Esophagus muscularis mucosa (tissue), 4 donors: ENCODE measurements around the gene VTI1A. TPM values are rescaled to one million over a fixed set of nuclear protein-coding genes. Genes with fewer than 3 reads are reported as not detected.

Experiments
- DNase-seq: peaks from one replicate; pipeline ENCODE4 v3.0.0-alpha.2; 2017; ENCODE audit errors: extremely low spot score
- H3K27ac ChIP-seq, 4 donors: fragments of 200-600 bp; sonication (generic); replicated peaks in 1 of 4; 1 replicate in 3 of 4; 2 replicates in 1 of 4; pipeline ENCODE4 v1.5.1; 2016 to 2019; ENCODE audit warnings: mild to moderate bottlenecking in 1 of 4
- H3K27me3 ChIP-seq, 4 donors: fragments of 200-600 bp; sonication (generic); one replicate each; pipeline versions ENCODE4 v1.5.1 to v1.6.0; 2016 to 2019
- H3K36me3 ChIP-seq, 4 donors: fragments of 200-600 bp; sonication (generic); one replicate each; pipeline ENCODE4 v1.5.1; 2016 to 2019
- H3K4me1 ChIP-seq, 4 donors: fragments of 200-600 bp; sonication (generic); one replicate each; pipeline ENCODE4 v1.5.1; 2016 to 2019
- H3K4me3 ChIP-seq, 4 donors: fragments of 200-600 bp; sonication (generic); 1 replicate in 2 of 4; 2 replicates in 2 of 4; pipeline ENCODE4 v1.5.1; 2016 to 2019; ENCODE audit warnings: mild to moderate bottlenecking in 4 of 4, moderate library complexity in 1 of 4
- H3K9me3 ChIP-seq, 4 donors: fragments of 200-600 bp; sonication (generic); 1 replicate in 3 of 4; 2 replicates in 1 of 4; pipeline ENCODE4 v1.5.1; 2016 to 2019
- CTCF ChIP-seq, 3 experiments: fragments of 200-600 bp in 2 of 3; fragments of 450-650 bp in 1 of 3; sonication (generic) in 2 of 3; IDR thresholded peaks; one replicate each; pipeline ENCODE4 v1.5.1; 2017 to 2019; ENCODE audit warnings: antibody characterized with exemption in 3 of 3, mild to moderate bottlenecking in 2 of 3, moderate library complexity in 1 of 3
- EP300 ChIP-seq: sonication (generic); formaldehyde crosslinking; IDR thresholded peaks from one replicate; pipeline ENCODE4 v1.6.1; 2017; ENCODE audit warnings: antibody characterized with exemption
- POLR2A ChIP-seq: fragments of 450-650 bp; IDR thresholded peaks from one replicate; pipeline ENCODE4 v1.6.1; 2017; ENCODE audit warnings: antibody characterized with exemption, moderate library complexity, mild to moderate bottlenecking, low read depth
- POLR2AphosphoS5 ChIP-seq, 2 donors: sonication (generic); formaldehyde crosslinking; IDR thresholded peaks; one replicate each; pipeline ENCODE4 v1.6.1; 2017; ENCODE audit warnings: antibody characterized with exemption in 2 of 2
- WGBS: methylation state at CpG from one replicate; pipeline ENCODE4 v1.1.5; 2018; 5-methylcytosine and 5-hydroxymethylcytosine counted together
- intact Hi-C: fragments of 100-400 bp; cut with DNase I; formaldehyde crosslinking; loops from one replicate; pipeline ENCODE4 v1.15.1; 2023
- total RNA-seq, 4 donors: library from RNA; depleted of rRNA; stranded (reverse); fragments of >200 nt; gene quantifications; one replicate each; pipeline versions ENCODE4 v1.1.0 to v1.2.1, GENCODE V29; 2016

The VTI1A gene
- total RNA-seq, 4 donors from 2014 or later: 27.6 to 42.7 (median 33.8) TPM

GRCh38 chr10:112524641-112525040 is 77.6 kb downstream of the VTI1A start:
- DNase-seq: no peak
- Histone ChIP-seq H3K36me3 (no peaks in the 10 kb centered on the region), H3K4me1 (no peaks in the 10 kb centered on the region), H3K27me3 (no peaks in the 10 kb centered on the region), H3K27ac (no peak overlapping the region), H3K4me3 (no peak overlapping the region), H3K9me3 (no peaks in the 10 kb centered on the region)
- TF ChIP-seq POLR2A (no peak), EP300 (no peak), POLR2AphosphoS5 (IDR thresholded peaks at IDR 0.05) (no peak), CTCF (IDR thresholded peaks at IDR 0.05) (no peak)
- intact Hi-C loops: no loop called here

DNA sequence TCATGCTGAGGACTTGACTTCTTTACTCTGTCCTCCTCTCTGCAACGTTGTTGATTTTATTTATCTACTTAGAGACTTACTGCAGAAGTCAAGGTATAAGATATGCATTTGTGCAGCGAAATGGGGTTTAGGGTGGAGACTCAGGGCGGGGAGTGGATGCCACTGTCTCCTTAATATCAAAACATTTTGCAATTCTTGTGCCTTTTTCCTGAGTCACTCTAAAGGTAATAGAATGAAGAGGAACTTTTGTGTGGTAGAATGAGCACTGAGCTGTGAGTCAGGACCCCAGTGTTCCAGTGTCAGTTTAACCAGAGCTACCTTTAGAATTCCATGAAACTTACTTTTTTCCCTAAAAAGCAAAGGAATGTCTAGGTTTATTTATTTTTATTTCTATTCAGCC is 78.2 kb downstream of the VTI1A start:
- Histone ChIP-seq H3K27ac (no peak overlapping the region), H3K4me1 (no peaks in the 10 kb centered on the region), H3K36me3 (no peaks in the 10 kb centered on the region), H3K9me3 (no peaks in the 10 kb centered on the region), H3K27me3 (no peaks in the 10 kb centered on the region), H3K4me3 (no peak overlapping the region)
- no peak for DNase-seq
- TF ChIP-seq POLR2A: no peak
- TF ChIP-seq EP300: no peak
- TF ChIP-seq POLR2AphosphoS5 (IDR thresholded peaks at IDR 0.05): no peak
- TF ChIP-seq CTCF (IDR thresholded peaks at IDR 0.05): no peak
- WGBS: 82% methylated on average over 3 of the region's 3 CpGs
- intact Hi-C loops: no loop called here

GRCh38 chr10:112526139-112526538 is 79.1 kb downstream of the VTI1A start:
- DNase-seq: no peak
- no peak overlapping the region for H3K27ac ChIP-seq
- H3K4me3 ChIP-seq: no peak overlapping the region
- no peaks in the 10 kb centered on the region for H3K4me1 ChIP-seq
- no peak for TF ChIP-seq EP300
- no peak for TF ChIP-seq CTCF (IDR thresholded peaks at IDR 0.05)
- no peak for TF ChIP-seq POLR2A
- TF ChIP-seq POLR2AphosphoS5 (IDR thresholded peaks at IDR 0.05): no peak
- H3K27me3 ChIP-seq: no peaks in the 10 kb centered on the region
- H3K9me3 ChIP-seq: no peaks in the 10 kb centered on the region
- 78% methylated on average over 3 of the region's 3 CpGs for WGBS
- no peaks in the 10 kb centered on the region for H3K36me3 ChIP-seq
- intact Hi-C loops: no loop called here

DNA sequence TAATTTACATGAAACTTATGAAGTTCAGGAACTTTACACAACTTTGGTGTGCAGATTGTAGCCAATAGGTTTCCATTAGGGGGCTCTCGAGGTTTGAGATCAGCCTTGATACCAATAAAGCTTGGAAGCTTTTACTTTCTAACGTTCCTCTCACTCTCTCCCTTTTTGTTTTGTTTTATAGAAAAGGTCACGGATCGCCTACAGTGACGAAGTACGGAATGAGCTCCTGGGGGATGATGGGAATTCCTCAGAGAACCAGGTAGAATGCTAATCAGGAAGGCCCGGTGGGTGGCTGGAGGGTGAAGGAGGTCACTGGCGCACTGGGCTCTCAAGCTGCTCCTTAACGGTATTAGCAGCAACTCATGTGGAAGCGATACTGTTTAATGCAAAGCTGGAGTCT is 79.9 kb downstream of the VTI1A start:
- Histone ChIP-seq H3K4me3 (no peak overlapping the region), H3K4me1 (no peaks in the 10 kb centered on the region), H3K36me3 (no peaks in the 10 kb centered on the region), H3K27ac (no peak overlapping the region), H3K9me3 (no peaks in the 10 kb centered on the region), H3K27me3 (no peaks in the 10 kb centered on the region)
- intact Hi-C loops: no loop called here
- 70% methylated on average over 10 of the region's 10 CpGs for WGBS
- no peak for TF ChIP-seq POLR2A
- no peak for TF ChIP-seq EP300
- TF ChIP-seq POLR2AphosphoS5 (IDR thresholded peaks at IDR 0.05): no peak
- TF ChIP-seq CTCF (IDR thresholded peaks at IDR 0.05): no peak
- no peak for DNase-seq

- Histone ChIP-seq H3K36me3 (no peaks in the 10 kb centered on the region), H3K4me3 (no peak overlapping the region), H3K9me3 (no peaks in the 10 kb centered on the region), H3K4me1 (no peaks in the 10 kb centered on the region), H3K27me3 (no peaks in the 10 kb centered on the region), H3K27ac (no peak overlapping the region)
- 62% methylated on average over 1 of the region's 1 CpG for WGBS
- no peak for DNase-seq
- intact Hi-C loops: no loop called here
- TF ChIP-seq POLR2AphosphoS5 (IDR thresholded peaks at IDR 0.05) (no peak), POLR2A (no peak), CTCF (IDR thresholded peaks at IDR 0.05) (no peak), EP300 (no peak)
Measured at GRCh38 chr10:112528235-112528634, 81.2 kb downstream of the VTI1A start.
